Progenitor cell of endocrine pancreas (in vitro differentiated cells): ENCODE results near the gene MLPH. TPM values are rescaled to one million over a fixed set of nuclear protein-coding genes. Genes with fewer than 3 reads are reported as not detected.

Experiments
- DNase-seq: peaks from one replicate; pipeline ENCODE4 v3.0.0; 2021; ENCODE audit warnings: low spot score; ENCODE audit not compliant: unreplicated experiment
- H3K27ac Mint-ChIP-seq: 2 replicates; pipeline ENCODE4 v1.8.0; 2021; ENCODE audit warnings: mild to moderate bottlenecking, moderate library complexity, mixed read lengths
- H3K27me3 Mint-ChIP-seq: 2 replicates; pipeline ENCODE4 v1.8.0; 2021; ENCODE audit warnings: mixed read lengths
- H3K36me3 Mint-ChIP-seq: 2 replicates; pipeline ENCODE4 v1.8.0; 2022; ENCODE audit warnings: mixed read lengths; ENCODE audit not compliant: insufficient read depth
- H3K4me1 Mint-ChIP-seq: 2 replicates; pipeline ENCODE4 v1.8.0; 2021; ENCODE audit warnings: low read depth, mixed read lengths
- H3K4me3 Mint-ChIP-seq: 2 replicates; pipeline ENCODE4 v1.8.0; 2021; ENCODE audit warnings: low read depth, mild to moderate bottlenecking, moderate library complexity, mixed read lengths
- H3K9me3 Mint-ChIP-seq: 2 replicates; pipeline ENCODE4 v1.8.0; 2021; ENCODE audit warnings: low read depth, mixed read lengths
- total RNA-seq: library from RNA; stranded (reverse); gene quantifications from 2 replicates; pipeline ENCODE4 v1.2.1, GENCODE V29; 2021
- TF ChIP-seq, protein P1 (sequence below): fragments of 200-600 bp; sonication (generic); IDR thresholded peaks from one replicate; pipeline ENCODE4 v1.5.0; 2021; ENCODE audit warnings: antibody characterized with exemption, mild to moderate bottlenecking; ENCODE audit not compliant: unreplicated experiment

Gene MLPH
- total RNA-seq, 1 donor from 2014 or later, result 1.2 TPM

DNA sequence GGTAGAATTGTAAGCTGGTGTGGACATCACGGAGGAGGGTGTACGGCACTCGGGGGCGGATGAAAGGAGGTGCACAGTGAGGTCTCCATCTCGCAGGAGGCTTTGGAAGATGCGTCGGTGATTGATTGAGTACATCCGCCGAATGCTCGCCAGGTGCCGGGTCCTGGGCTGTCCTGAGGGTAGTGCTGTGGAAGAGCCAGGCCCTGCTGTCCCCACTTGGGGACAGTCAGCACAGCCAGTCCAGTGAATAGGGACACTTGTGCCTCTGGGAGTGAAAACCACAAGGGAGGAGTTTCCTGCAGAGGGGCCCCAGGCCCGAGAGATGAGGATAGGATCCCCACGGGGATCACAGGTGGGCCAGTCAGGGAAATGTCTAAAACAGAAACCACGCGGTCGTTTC, 28.1 kb downstream of the MLPH start:
- no peaks in the 10 kb centered on the region for H3K36me3 Mint-ChIP-seq
- TF ChIP-seq, protein P1, sequence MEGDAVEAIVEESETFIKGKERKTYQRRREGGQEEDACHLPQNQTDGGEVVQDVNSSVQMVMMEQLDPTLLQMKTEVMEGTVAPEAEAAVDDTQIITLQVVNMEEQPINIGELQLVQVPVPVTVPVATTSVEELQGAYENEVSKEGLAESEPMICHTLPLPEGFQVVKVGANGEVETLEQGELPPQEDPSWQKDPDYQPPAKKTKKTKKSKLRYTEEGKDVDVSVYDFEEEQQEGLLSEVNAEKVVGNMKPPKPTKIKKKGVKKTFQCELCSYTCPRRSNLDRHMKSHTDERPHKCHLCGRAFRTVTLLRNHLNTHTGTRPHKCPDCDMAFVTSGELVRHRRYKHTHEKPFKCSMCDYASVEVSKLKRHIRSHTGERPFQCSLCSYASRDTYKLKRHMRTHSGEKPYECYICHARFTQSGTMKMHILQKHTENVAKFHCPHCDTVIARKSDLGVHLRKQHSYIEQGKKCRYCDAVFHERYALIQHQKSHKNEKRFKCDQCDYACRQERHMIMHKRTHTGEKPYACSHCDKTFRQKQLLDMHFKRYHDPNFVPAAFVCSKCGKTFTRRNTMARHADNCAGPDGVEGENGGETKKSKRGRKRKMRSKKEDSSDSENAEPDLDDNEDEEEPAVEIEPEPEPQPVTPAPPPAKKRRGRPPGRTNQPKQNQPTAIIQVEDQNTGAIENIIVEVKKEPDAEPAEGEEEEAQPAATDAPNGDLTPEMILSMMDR, result no peak
- no peak for DNase-seq
- peaks cover 4% of the 10 kb centered on the region for H3K4me1 Mint-ChIP-seq
- H3K27me3 Mint-ChIP-seq, result peaks cover 5% of the 10 kb centered on the region
- H3K27ac Mint-ChIP-seq, result no peak overlapping the region
- H3K4me3 Mint-ChIP-seq, result no peak overlapping the region
- no peaks in the 10 kb centered on the region for H3K9me3 Mint-ChIP-seq

DNA sequence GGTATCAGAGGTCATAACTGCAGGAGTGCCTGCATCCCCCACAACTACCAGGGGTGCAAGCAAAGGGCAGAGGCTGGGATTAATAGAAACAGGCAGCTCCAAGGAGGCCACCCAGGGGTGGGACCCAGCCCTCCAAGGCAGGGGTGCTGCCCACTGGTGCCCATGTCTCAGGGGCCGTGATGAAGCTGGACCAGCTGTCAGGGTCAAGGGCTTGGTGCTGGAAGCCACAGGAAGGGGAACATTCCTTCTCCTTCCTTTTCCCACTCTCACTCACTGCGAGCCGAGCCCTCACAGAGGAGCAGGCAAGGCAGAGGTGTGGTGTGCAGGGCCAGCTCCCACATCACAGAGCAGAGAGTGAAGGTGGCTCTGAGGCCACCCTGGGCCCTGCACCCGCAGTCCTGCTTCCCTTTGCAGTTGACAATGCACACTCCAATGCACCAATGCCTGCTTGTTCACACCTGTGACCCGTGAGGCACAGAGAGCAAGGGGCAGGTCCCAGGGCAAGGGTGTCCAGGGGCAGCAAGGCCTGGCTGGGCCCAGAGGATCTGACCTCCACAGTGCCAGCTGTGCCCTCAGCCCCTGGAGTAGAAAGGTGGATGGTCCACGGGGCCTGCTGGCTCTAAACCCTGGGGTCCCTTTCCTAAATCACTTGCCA, 28.7 kb downstream of the MLPH start:
- H3K4me1 Mint-ChIP-seq, result peaks cover 4% of the 10 kb centered on the region
- no peak for DNase-seq
- no peaks in the 10 kb centered on the region for H3K9me3 Mint-ChIP-seq
- no peaks in the 10 kb centered on the region for H3K36me3 Mint-ChIP-seq
- no peak overlapping the region for H3K4me3 Mint-ChIP-seq
- peaks cover 3% of the 10 kb centered on the region for H3K27me3 Mint-ChIP-seq
- no peak overlapping the region for H3K27ac Mint-ChIP-seq
- TF ChIP-seq, protein P1, result no peak

DNA sequence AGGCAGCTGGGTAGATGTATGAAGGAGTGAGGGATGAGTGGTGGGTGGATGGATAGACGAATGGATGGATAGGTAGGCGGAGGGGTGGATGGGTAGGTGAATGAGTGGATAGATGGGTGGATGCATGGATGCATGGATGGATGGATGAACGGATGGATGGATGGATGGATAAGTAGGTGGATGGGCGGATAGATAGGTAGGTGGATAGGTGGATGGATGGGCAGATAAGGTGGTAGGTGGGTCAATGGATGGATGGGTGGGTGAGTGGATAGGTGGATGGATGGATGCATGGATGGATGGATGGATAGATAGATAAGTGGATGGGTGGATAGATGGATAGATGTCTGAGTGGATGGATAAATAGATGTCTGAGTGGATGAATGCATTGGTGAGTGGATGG, 30.1 kb downstream of the MLPH start:
- no peaks in the 10 kb centered on the region for H3K9me3 Mint-ChIP-seq
- H3K27ac Mint-ChIP-seq, result no peak overlapping the region
- H3K4me3 Mint-ChIP-seq, result no peak overlapping the region
- H3K4me1 Mint-ChIP-seq, result peaks cover 4% of the 10 kb centered on the region
- no peak for DNase-seq
- TF ChIP-seq, protein P1, result no peak
- no peaks in the 10 kb centered on the region for H3K36me3 Mint-ChIP-seq
- peaks cover 2% of the 10 kb centered on the region for H3K27me3 Mint-ChIP-seq

DNA sequence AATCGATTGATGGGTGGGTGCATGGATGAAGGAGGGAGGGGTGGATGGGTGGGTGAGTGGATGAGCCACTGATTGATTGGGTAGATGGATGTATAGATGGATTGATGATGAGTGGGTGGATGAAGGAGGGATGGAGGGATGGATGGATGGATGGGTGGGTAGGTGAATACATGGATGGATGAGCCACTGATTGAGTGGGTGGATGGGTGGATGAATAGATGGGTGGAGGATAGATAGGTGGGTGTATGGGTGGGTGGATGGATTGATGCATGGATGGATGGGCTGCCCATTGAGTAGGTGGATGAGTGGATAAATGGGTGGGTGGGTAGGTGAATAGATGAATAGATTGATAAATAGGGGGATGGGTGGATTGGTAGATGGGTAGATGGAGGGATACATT, 30.9 kb downstream of the MLPH start:
- peaks cover 4% of the 10 kb centered on the region for H3K4me1 Mint-ChIP-seq
- no peak for DNase-seq
- no peak overlapping the region for H3K4me3 Mint-ChIP-seq
- no peak overlapping the region for H3K27ac Mint-ChIP-seq
- H3K27me3 Mint-ChIP-seq, result peaks cover 2% of the 10 kb centered on the region
- no peaks in the 10 kb centered on the region for H3K9me3 Mint-ChIP-seq
- TF ChIP-seq, protein P1, result no peak
- H3K36me3 Mint-ChIP-seq, result no peaks in the 10 kb centered on the region

DNA sequence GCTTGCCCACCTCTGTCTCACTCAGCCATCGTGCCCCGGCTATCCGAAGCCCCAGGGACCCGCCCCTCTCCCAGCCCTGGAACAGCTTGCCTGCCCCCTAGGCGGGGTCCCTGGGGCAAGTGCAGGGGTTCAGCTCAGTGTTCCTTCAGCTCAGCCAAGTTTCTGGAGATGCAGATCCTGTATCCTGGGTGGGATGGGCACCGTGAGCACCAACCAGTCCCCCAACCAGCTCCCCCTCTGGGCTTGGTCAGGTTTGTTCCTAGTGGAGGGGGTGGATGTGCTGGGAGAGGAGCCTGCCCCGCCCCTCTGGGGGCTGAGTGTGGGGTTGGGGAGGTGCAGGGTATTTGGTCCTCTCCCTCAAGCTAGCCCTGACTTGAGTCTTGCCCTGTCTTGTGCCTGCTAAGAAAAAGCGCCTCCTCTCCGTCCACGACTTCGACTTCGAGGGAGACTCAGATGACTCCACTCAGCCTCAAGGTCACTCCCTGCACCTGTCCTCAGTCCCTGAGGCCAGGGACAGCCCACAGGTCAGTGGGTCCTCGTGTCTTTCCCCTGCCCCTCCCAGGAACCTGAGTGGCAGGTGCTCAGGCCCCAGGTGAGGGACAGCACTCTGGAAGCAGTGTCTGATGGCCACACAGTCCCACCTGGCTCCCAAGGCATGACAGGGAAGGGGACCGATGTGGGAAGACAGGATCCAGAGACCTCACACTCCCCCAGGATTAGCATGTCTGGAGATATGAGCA, 32.6 kb downstream of the MLPH start:
- H3K4me1 Mint-ChIP-seq, result no peaks in the 10 kb centered on the region

More for the DNA sequence above, 32.6 kb downstream of the MLPH start:
- Mint-ChIP-seq H3K4me3 (no peak overlapping the region), H3K27ac (no peak overlapping the region), H3K9me3 (no peaks in the 10 kb centered on the region), H3K27me3 (peaks cover 2% of the 10 kb centered on the region), H3K36me3 (no peaks in the 10 kb centered on the region)
- TF ChIP-seq, protein P1, result no peak
- no peak for DNase-seq
